NCI-H1048 (cell line): ENCODE data around the gene PSAP.

Experiments
- DNase-seq: peaks from one replicate; lab custom pipeline; 2025; lab: John Stamatoyannopoulos, UW

Gene PSAP

DNA sequence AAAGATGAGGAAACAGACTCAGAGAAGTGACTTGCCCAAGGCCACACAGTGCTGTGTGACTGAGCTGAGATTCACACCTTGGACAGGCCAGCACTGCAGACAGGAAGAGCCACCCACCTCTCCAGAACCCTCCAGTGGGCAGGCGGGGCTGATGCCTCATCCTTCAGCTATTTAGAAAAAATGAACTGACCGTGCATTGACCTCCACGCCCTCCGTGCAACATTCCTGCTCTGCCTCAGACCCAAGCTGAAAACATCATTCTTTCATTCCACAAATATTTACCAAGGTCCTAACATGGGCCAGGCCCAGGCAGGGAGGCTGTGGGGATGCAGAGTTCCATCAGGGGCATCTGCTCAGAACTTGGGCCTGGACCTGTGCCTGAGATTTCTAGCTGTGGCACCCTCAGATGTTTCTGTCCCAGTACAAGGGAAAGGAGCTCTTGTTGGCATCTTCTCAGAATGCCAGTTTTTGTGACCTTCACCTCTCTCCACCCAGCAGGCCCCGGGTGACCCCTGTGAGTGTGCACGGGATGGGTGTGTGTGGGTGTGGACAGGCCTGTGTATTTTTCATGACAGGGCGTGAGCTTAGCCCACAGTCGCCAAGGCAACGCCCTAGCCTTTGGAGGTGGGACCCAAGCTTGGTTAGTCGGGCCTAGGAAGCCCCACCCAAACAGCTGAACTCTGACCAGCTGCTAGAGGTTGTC, 84.2 kb downstream of the PSAP start:
- no peak for DNase-seq
